Fibroblast of lung (primary cell): ENCODE data around the gene COPG1. TPM values are rescaled to one million over a fixed set of nuclear protein-coding genes. Genes with fewer than 3 reads are reported as not detected.

Experiments
- DNase-seq, 2 donors: peaks; one replicate each; pipeline versions ENCODE4 v3.0.0 to v3.0.0-alpha.2; 2010; ENCODE audit warnings: low read depth in 2 of 2
- H2AFZ ChIP-seq: 2 replicates; pipeline ENCODE4 v1.5.1; 2012; ENCODE audit warnings: low read length, control low read depth, inconsistent platforms
- H3K27ac ChIP-seq: 2 replicates; pipeline ENCODE4 v1.5.1; 2011; ENCODE audit warnings: low read length, control low read depth; ENCODE audit not compliant: insufficient read depth
- H3K27me3 ChIP-seq: 2 replicates; pipeline ENCODE4 v1.5.1; 2011; ENCODE audit warnings: mild to moderate bottlenecking, low read length; ENCODE audit not compliant: control insufficient read depth, insufficient read depth
- H3K36me3 ChIP-seq: 2 replicates; pipeline ENCODE4 v1.5.1; 2011; ENCODE audit warnings: low read length; ENCODE audit not compliant: control insufficient read depth, insufficient read depth
- H3K4me1 ChIP-seq: 2 replicates; pipeline ENCODE4 v1.5.1; 2011; ENCODE audit warnings: low read length; ENCODE audit not compliant: control insufficient read depth, insufficient read depth; ENCODE audit errors: extremely low read depth
- H3K4me2 ChIP-seq: 2 replicates; pipeline ENCODE4 v1.5.1; 2011; ENCODE audit warnings: low read length, control low read depth; ENCODE audit not compliant: insufficient read depth; ENCODE audit errors: extremely low read depth
- H3K4me3 ChIP-seq, 4 experiments: fragments of 200-600 bp in 1 of 4; sonication (generic) in 1 of 4; replicated peaks in 1 of 4; 2 replicates each; pipeline ENCODE4 v1.5.1; 2011 to 2016; ENCODE audit warnings: low read length in 4 of 4, low read depth in 3 of 4, mild to moderate bottlenecking in 3 of 4, control low read depth in 2 of 4, inconsistent platforms in 1 of 4, mixed read lengths in 1 of 4; ENCODE audit not compliant: insufficient read depth in 1 of 4; ENCODE audit errors: control extremely low read depth in 1 of 4
- H3K79me2 ChIP-seq: 2 replicates; pipeline ENCODE4 v1.5.1; 2012; ENCODE audit warnings: mild to moderate bottlenecking, low read length, inconsistent platforms; ENCODE audit not compliant: control insufficient read depth, insufficient read depth
- H3K9ac ChIP-seq: 2 replicates; pipeline ENCODE4 v1.5.1; 2011; ENCODE audit warnings: mild to moderate bottlenecking, low read length, control low read depth; ENCODE audit not compliant: insufficient read depth
- H3K9me3 ChIP-seq: 2 replicates; pipeline ENCODE4 v1.5.1; 2012; ENCODE audit warnings: low read depth, low read length; ENCODE audit not compliant: control insufficient read depth, insufficient read depth
- H4K20me1 ChIP-seq: 2 replicates; pipeline ENCODE4 v1.5.1; 2011; ENCODE audit warnings: low read length; ENCODE audit not compliant: control insufficient read depth, insufficient read depth; ENCODE audit errors: extremely low read depth
- CTCF ChIP-seq, 2 donors: IDR thresholded peaks in 1 of 2; conservative IDR thresholded peaks in 1 of 2; 1 replicate in 1 of 2; 2 replicates in 1 of 2; pipeline ENCODE4 v1.5.1; 2011 to 2012; ENCODE audit warnings: low read length in 2 of 2, control low read depth in 1 of 2, inconsistent platforms in 1 of 2, low read depth in 1 of 2, mild to moderate bottlenecking in 1 of 2
- EZH2 ChIP-seq: IDR thresholded peaks from 2 replicates; pipeline ENCODE4 v1.5.1; 2012; ENCODE audit warnings: low read length, control low read depth, mild to moderate bottlenecking; ENCODE audit errors: missing control alignments
- polyA plus RNA-seq, 2 donors: library from polyadenylated mRNA; depleted of rRNA in 1 of 2; stranded (reverse) in 1 of 2; unstranded in 1 of 2; fragments of >200 nt; gene quantifications; 2 replicates each; pipeline ENCODE4 v1.2.1, GENCODE V29; 2011 to 2012; ENCODE audit warnings: missing spikeins in 1 of 2
- total RNA-seq: library from RNA; depleted of rRNA; stranded (reverse); fragments of >200 nt; gene quantifications from 2 replicates; pipeline ENCODE4 v1.2.1, GENCODE V29; 2014

The COPG1 gene
- total and polyA plus RNA-seq, 2 donors (not counting 1 experiment from before 2014, with no cell fraction given), result 257 to 306 TPM

- Histone ChIP-seq H2AFZ (no peak overlapping the region), H3K27me3 (no peaks in the 10 kb centered on the region), H3K79me2 (no peaks in the 10 kb centered on the region), H3K9me3 (no peaks in the 10 kb centered on the region), H3K4me1 (peaks cover 2% of the 10 kb centered on the region), H4K20me1 (no peaks in the 10 kb centered on the region), H3K4me3 (no peak overlapping the region), H3K36me3 (peaks cover 2% of the 10 kb centered on the region), H3K9ac (no peak overlapping the region), H3K27ac (no peak overlapping the region), H3K4me2 (no peak overlapping the region)
- no peak for DNase-seq
- no peak for TF ChIP-seq CTCF (conservative IDR thresholded peaks at IDR 0.05 in 1 of 2, IDR thresholded peaks at IDR 0.05 in 1 of 2; ENCODE audit: low read depth in 1 of 2, low read length in 2 of 2)
- no peak for TF ChIP-seq EZH2
Observed at GRCh38 chr3:129288446-129288845, 39.0 kb downstream of the COPG1 start.

GRCh38 chr3:129289201-129289921 lies 40.0 kb downstream of the COPG1 start:
- H3K4me1 ChIP-seq, result peaks cover 2% of the 10 kb centered on the region
- H3K9ac ChIP-seq, result no peak overlapping the region
- H4K20me1 ChIP-seq, result no peaks in the 10 kb centered on the region
- H2AFZ ChIP-seq, result no peak overlapping the region
- H3K4me3 ChIP-seq, result no peak overlapping the region
- H3K9me3 ChIP-seq, result no peaks in the 10 kb centered on the region
- peaks cover 2% of the 10 kb centered on the region for H3K36me3 ChIP-seq
- TF ChIP-seq CTCF (conservative IDR thresholded peaks at IDR 0.05 in 1 of 2, IDR thresholded peaks at IDR 0.05 in 1 of 2; ENCODE audit: low read depth in 1 of 2, low read length in 2 of 2), result no peak
- no peak for TF ChIP-seq EZH2
- DNase-seq, result peak; percentile 67 to 74
- H3K79me2 ChIP-seq, result no peaks in the 10 kb centered on the region
- H3K27ac ChIP-seq, result no peak overlapping the region
- no peaks in the 10 kb centered on the region for H3K27me3 ChIP-seq
- H3K4me2 ChIP-seq, result no peak overlapping the region

- Histone ChIP-seq H3K4me3 (no peak overlapping the region), H3K27ac (no peak overlapping the region), H3K9me3 (no peaks in the 10 kb centered on the region), H3K4me1 (peaks cover 2% of the 10 kb centered on the region), H4K20me1 (no peaks in the 10 kb centered on the region), H3K9ac (no peak overlapping the region), H3K4me2 (no peak overlapping the region), H3K27me3 (no peaks in the 10 kb centered on the region), H2AFZ (no peak overlapping the region), H3K36me3 (peaks cover 2% of the 10 kb centered on the region), H3K79me2 (no peaks in the 10 kb centered on the region)
- peak; percentile 63 to 79 for DNase-seq
- TF ChIP-seq EZH2, result no peak
- no peak for TF ChIP-seq CTCF (conservative IDR thresholded peaks at IDR 0.05 in 1 of 2, IDR thresholded peaks at IDR 0.05 in 1 of 2; ENCODE audit: low read depth in 1 of 2, low read length in 2 of 2)
Observed at GRCh38 chr3:129291236-129291886, 42.0 kb downstream of the COPG1 start.
